ENCODE results near the gene GOLGA6D.
"Not testable (repeated sequence)": the region's sequence is repeated elsewhere in the genome, so short reads cannot be mapped to it uniquely, and the experiment has no call there.

GRCh38 chr15:75278497-75278896 lies 4.1 kb upstream of the GOLGA6D start:
- TF ChIP-seq CTCF (IDR thresholded peaks at IDR 0.05; ENCODE audit: poor library complexity); EZH2phosphoT487 (IDR thresholded peaks at IDR 0.05; ENCODE audit: low read depth, severe bottlenecking, unreplicated experiment); EZH2 (IDR thresholded peaks at IDR 0.05; ENCODE audit: borderline replicate concordance): not testable (repeated sequence)
